Fibroblast of the conjunctiva (primary cell): Measurements from ENCODE around the gene TMEM59L.
"Not testable (repeated sequence)": the region's sequence is repeated elsewhere in the genome, so short reads cannot be mapped to it uniquely, and the experiment has no call there.

ENCODE experiments used
- DNase-seq: peaks from one replicate; pipeline ENCODE4 v3.0.0-alpha.2; 2010; ENCODE audit warnings: low read depth

Gene TMEM59L

GRCh38 chr19:18612772-18613588 lies at the start of gene TMEM59L:
TMEM59L (plus strand) TSS chr19:18612870; CDS start chr19:18612959, 89 bp downstream.
- DNase-seq, result no peak

GRCh38 chr19:18566953-18567352 lies 45.7 kb upstream of the TMEM59L start:
- no peak for DNase-seq

- DNase-seq, result no peak
Observed at GRCh38 chr19:18568367-18568766, 44.3 kb upstream of the TMEM59L start.

- peak; percentile 91 for DNase-seq
Observed at GRCh38 chr19:18571564-18572344, 40.9 kb upstream of the TMEM59L start, which contains the start of gene UBA52. UBA52 (plus strand) TSS chr19:18571857; CDS start chr19:18573301, 1,444 bp downstream.

- DNase-seq, result no peak
Observed at GRCh38 chr19:18574691-18575291, 37.9 kb upstream of the TMEM59L start.

- no peak for DNase-seq
Observed at GRCh38 chr19:18576383-18576782, 36.3 kb upstream of the TMEM59L start.

- no peak for DNase-seq
Observed at GRCh38 chr19:18577365-18577914, 35.2 kb upstream of the TMEM59L start.

GRCh38 chr19:18580311-18580710 lies 32.4 kb upstream of the TMEM59L start:
- DNase-seq, result no peak

- DNase-seq, result no peak
Observed at GRCh38 chr19:18586306-18586705, 26.4 kb upstream of the TMEM59L start.

- DNase-seq, result no peak
Observed at GRCh38 chr19:18587561-18587960, 25.1 kb upstream of the TMEM59L start.

- no peak for DNase-seq
Observed at GRCh38 chr19:18587962-18588610, 24.6 kb upstream of the TMEM59L start.

- DNase-seq, result peak; percentile 72
Observed at GRCh38 chr19:18588611-18589379, 23.9 kb upstream of the TMEM59L start, which contains the start of gene REX1BD. REX1BD (plus strand) TSS chr19:18588798; CDS start chr19:18588802, 4 bp downstream.

GRCh38 chr19:18589380-18590272 lies 23.0 kb upstream of the TMEM59L start:
- peak; percentile 29 for DNase-seq

- DNase-seq, result peak; percentile 91
Observed at GRCh38 chr19:18590273-18591272, 22.1 kb upstream of the TMEM59L start.

GRCh38 chr19:18591735-18592385 lies 20.8 kb upstream of the TMEM59L start:
- peak; percentile 92 for DNase-seq

GRCh38 chr19:18592732-18593131 lies 19.9 kb upstream of the TMEM59L start:
- DNase-seq, result not testable (repeated sequence)

GRCh38 chr19:18593367-18594095 lies 19.1 kb upstream of the TMEM59L start:
- DNase-seq, result no peak
